H1 (cell line): ENCODE results near the gene OPCML.

Experiments
- BRCA1 ChIP-seq: IDR thresholded peaks from 2 replicates; pipeline ENCODE4 v1.6.1; 2012; ENCODE audit warnings: low read depth, low read length, improper control_type of control experiment
- CTCF ChIP-seq, 3 experiments: IDR thresholded peaks; 1 replicate in 2 of 3; 2 replicates in 1 of 3; pipeline versions ENCODE4 v1.5.1 to v1.6.1; 2011; ENCODE audit warnings: low read length in 3 of 3, mild to moderate bottlenecking in 3 of 3, inconsistent platforms in 2 of 3, low read depth in 1 of 3, moderate library complexity in 1 of 3; ENCODE audit not compliant: insufficient read depth in 1 of 3; ENCODE audit errors: control extremely low read depth in 1 of 3
- POLR2A ChIP-seq, 2 experiments: IDR thresholded peaks; 1 replicate in 1 of 2; 2 replicates in 1 of 2; pipeline ENCODE4 v1.6.1; 2011; ENCODE audit warnings: low read depth in 2 of 2, low read length in 2 of 2, mild to moderate bottlenecking in 2 of 2; ENCODE audit errors: control extremely low read depth in 1 of 2
- RXRA ChIP-seq: IDR thresholded peaks from 2 replicates; pipeline ENCODE4 v1.6.1; 2011; ENCODE audit warnings: low read depth, mild to moderate bottlenecking, low read length, moderate library complexity; ENCODE audit not compliant: insufficient read depth

- TF ChIP-seq RXRA, result no peak
- TF ChIP-seq CTCF (IDR thresholded peaks at IDR 0.05; ENCODE audit: control extremely low read depth in 1 of 3, insufficient read depth in 1 of 3, low read depth in 1 of 3, low read length in 3 of 3), result no peak
- no peak for TF ChIP-seq POLR2A (IDR thresholded peaks at IDR 0.05; ENCODE audit: control extremely low read depth in 1 of 2, low read depth in 2 of 2, low read length in 2 of 2)
- no peak for TF ChIP-seq BRCA1
These were observed 283.2 kb downstream of the OPCML start for GRCh38 chr11:133249065-133249464.
